Smooth muscle cell of the brain vasculature (primary cell): ENCODE results near the gene PROKR1.
A peak's percentile ranks its signal among the peaks of the same experiment; 100 is the strongest.
"Not testable (repeated sequence)": the region's sequence is repeated elsewhere in the genome, so short reads cannot be mapped to it uniquely, and the experiment has no call there.

Experiments
- DNase-seq: peaks from one replicate; pipeline ENCODE4 v3.0.0-alpha.2; 2012; ENCODE audit warnings: low read depth, low spot score

PROKR1 gene

DNA sequence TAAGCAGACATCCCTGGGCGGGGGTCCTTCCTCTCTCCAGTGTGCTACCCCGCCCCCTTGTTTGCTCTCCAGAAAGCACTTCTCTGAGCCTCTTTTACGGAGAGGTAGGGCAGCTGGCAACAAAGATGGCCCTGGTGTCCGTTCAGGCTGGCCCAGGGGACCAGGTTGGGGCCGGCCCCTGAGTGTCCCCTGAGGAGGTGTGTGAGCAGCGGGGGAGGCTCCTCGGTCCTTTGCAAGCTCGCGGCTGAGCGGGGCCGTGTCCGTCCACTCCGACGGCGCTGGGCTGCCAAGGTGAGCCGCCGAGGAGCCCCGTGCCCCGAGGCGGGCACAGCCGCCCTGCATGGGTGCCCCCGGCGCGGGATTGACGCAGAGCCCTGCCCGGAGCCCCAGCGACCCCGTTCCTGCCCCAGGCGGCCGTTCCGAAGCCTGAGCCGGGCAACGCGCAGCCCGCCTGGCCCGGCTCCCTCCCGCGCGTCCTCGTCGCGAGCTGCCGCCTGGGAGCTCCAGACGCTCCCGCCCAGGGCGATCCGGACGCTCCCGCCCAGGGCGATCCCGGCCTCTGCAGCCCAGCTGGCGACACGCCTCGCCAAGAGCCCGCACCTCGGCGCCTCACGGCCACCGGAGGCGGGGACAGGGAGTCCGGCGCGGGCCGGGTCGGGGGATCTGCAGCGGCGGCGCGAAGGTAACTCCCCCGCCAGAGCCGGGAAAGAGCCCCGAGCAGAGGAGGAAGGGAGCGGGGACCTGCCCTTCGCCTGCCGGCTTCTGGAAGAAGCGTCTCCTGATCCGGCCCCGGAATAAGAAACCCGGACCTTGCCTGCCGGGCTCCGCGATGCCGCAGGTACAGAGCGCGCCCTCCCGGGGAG is at the start of gene PROKR1:
PROKR1 (plus strand) TSS at position 569 of the 863 bp plus-strand sequence. CDS start 2,243 bp downstream, outside the sequence.
- no peak for DNase-seq

- no peak for DNase-seq
Measured at GRCh38 chr2:68594041-68594440, 49.3 kb upstream of the PROKR1 start.

- DNase-seq = peak; percentile 12
Measured at GRCh38 chr2:68594674-68595492, 48.5 kb upstream of the PROKR1 start.

DNA sequence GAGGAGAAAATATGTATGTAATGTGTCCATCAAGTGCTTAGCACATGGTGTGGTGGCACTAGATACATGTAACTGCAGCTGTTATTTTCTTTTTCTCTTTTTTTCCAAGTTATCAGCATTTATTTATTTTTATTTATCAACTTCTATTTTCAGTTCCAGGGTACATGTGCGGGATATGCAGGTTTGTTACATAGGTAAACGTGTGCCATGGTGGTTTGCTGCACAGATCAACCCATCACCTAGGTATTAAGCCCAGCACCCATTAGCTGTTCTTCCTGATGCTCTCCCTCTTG is 47.9 kb upstream of the PROKR1 start:
- DNase-seq = not testable (repeated sequence)

DNA sequence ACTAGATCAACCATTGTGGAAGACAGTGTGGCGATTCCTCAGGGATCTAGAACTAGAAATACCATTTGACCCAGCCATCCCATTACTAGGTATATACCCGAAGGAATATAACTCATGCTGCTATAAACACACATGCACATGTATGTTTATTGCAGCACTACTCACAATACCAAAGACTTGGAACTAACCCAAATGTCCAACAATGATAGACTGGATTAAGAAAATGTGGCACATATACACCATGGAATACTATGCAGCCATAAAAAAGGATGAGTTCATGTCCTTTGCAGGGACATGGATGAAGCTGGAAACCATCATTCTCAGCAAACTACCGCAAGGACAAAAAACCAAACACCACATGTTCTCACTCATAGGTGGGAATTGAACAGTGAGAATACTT is 42.9 kb upstream of the PROKR1 start:
- not testable (repeated sequence) for DNase-seq

DNA sequence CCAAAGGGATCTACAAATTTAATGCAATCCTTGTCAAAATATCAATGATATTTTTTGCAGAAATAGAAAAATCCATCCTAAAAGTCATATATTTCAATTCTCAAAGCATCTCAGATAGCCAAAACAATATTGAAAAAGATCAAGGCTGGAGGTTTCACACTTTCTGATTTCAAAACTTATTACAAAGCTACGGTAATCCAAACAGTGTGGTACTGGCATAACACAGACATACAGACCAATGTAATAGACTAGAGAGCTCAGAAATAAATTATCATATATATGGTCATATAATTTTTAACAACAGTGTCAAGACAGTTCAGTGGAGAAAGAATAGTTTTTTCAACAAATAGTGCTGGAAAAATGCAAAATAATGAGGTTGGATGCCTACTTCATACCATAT is 40.3 kb upstream of the PROKR1 start:
- DNase-seq = no peak

DNA sequence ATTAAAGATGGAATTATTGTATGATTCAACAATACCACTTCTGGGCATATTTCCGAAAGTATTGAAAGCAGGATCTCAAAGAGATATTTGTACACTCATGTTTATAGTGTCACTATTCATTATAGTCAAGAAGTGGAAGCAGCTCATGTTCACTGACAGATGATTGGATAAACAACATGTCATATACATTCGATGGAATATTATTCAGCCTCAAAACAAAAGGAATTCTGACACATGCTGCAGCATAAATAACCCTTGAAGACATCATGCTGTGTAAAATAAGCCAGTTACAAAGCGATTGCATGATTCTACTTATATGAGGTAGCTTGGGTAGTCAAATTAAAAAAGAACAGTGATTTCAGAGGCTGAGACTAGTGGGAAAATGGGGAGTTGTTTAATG is 39.3 kb upstream of the PROKR1 start:
- no peak for DNase-seq

GRCh38 chr2:68605939-68606338 is 37.4 kb upstream of the PROKR1 start:
- DNase-seq = no peak

GRCh38 chr2:68606759-68607158 is 36.6 kb upstream of the PROKR1 start:
- DNase-seq = no peak

GRCh38 chr2:68607837-68608236 is 35.5 kb upstream of the PROKR1 start:
- no peak for DNase-seq

DNA sequence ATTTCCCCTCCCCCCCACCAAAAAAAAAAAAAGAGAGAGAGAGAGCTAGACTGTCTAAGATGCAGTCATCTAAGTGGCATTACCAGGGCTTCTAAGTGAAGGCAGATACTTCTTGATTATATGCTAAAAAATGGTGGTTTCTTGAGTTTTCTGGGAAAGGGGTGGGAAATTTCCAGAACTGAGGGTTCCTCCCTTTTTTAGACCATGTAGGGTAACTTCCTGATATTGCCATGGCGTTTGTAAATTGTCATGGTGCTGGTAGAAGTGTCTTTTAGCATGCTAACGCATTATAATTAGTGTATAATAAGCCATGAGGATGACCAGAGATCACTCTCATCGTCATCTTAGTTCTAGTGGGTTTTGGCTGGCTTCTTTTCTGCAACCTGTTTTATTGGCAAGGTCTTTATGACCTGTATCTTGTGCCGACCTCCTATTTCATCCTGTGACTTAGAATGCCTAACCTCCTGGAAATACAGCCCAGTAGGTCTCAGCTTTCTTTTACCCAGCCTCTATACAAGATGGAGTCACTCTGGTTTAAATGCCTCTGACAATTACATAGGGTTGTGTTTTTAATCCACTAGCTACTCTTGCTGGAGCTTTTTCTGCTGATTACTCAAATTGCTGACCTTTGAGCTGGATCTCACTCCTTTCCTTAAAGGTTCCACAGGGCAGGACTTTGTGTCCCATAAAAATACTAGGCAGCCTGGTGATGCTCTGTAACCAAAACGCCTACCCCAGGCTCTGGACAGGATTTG is 30.4 kb upstream of the PROKR1 start:
- no peak for DNase-seq

- no peak for DNase-seq
Measured at GRCh38 chr2:68620772-68621171, 22.6 kb upstream of the PROKR1 start.

GRCh38 chr2:68623820-68624219 is 19.6 kb upstream of the PROKR1 start:
- DNase-seq = no peak

GRCh38 chr2:68627615-68628014 is 15.8 kb upstream of the PROKR1 start:
- DNase-seq = no peak

- DNase-seq = no peak
Measured at GRCh38 chr2:68632021-68632420, 11.4 kb upstream of the PROKR1 start.

DNA sequence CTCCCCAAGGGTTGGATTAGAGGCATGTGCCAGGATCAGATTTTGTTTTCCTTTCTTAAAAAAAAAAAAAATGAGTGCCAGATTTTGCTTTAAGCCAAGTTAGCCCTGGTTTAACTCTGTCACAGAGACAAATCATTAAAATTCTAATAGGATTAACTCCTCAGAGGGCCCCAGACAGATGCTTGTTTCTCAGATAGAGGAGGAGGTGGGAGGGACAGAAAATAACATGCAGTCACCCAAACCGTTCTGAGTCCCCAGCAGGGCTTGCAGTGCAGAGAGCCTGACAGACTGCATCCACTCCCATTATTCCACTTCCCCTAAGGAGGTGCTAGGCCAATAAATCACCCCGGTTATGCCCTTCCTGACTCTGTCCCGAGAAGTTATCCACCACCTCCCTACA is 6.3 kb upstream of the PROKR1 start:
- DNase-seq = no peak

- no peak for DNase-seq
Measured at GRCh38 chr2:68643874-68644485, 601 bp downstream of the PROKR1 start.

DNA sequence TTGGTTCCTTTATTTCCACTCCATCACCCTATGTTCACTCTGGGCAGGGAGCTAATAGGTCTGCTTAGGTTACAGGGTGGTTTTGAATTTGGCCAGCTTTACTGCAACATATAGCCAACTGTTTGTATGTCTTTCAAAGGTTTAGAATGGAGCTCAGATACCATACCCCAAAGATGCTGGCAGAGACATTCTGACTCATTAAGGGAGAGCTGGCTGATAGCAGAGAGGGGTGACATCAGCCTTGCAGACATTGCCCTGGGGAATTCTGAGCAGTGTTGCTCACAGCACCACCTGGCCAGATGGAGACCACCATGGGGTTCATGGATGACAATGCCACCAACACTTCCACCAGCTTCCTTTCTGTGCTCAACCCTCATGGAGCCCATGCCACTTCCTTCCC is 2.1 kb downstream of the PROKR1 start:
- no peak for DNase-seq

GRCh38 chr2:68646303-68646702 is 2.9 kb downstream of the PROKR1 start:
- no peak for DNase-seq

GRCh38 chr2:68650645-68651044 is 7.3 kb downstream of the PROKR1 start:
- DNase-seq = no peak

GRCh38 chr2:68653034-68653433 is 9.7 kb downstream of the PROKR1 start:
- no peak for DNase-seq

DNA sequence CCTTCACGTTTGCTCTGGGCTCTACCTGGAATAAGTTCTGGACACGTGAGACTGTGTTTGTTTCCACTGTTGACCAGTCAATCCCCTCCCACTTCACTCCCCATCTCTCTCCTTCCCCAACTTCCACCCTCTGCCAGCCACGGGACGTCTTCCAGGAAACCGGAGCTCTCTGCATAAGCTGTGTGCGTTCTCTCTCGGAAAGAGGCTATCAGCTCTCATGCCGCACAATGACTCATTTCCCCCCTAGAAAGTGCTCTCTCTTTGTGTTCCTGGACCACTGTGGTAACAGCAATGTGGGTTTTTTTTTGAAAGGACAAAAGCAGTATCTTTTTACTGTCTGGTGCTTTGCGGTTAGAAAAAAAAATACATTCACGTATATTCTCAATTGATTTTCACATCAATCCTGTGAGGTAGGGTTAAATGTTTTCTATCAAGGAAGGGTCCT is 10.2 kb downstream of the PROKR1 start:
- peak; percentile 15 for DNase-seq
